ENCODE data around the gene ASIP.
"Not testable (repeated sequence)": the region's sequence is repeated elsewhere in the genome, so short reads cannot be mapped to it uniquely, and the experiment has no call there.

The ASIP gene

DNA sequence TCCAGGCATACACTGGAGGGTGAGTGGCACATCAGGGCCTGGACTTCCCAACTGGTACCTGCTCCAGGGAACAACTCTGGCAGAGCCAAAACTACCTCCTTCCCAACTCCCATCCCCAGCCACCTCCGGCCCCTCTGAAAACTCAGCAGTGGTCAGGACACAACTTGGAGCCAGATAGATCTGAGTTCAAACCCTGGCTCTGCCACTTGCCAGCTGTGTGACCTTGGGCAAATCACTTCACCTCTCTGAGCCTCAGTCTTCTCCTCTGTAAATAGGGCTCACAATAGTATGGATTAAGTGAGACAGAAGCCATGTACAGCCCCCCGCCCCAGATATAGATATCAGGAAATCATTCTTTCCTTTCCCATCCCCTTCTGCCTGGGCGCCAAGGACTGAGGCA lies 51.3 kb downstream of the ASIP start:
- DNase-seq (ENCODE audit: low spot score) = no peak
- TF ChIP-seq, protein P1, sequence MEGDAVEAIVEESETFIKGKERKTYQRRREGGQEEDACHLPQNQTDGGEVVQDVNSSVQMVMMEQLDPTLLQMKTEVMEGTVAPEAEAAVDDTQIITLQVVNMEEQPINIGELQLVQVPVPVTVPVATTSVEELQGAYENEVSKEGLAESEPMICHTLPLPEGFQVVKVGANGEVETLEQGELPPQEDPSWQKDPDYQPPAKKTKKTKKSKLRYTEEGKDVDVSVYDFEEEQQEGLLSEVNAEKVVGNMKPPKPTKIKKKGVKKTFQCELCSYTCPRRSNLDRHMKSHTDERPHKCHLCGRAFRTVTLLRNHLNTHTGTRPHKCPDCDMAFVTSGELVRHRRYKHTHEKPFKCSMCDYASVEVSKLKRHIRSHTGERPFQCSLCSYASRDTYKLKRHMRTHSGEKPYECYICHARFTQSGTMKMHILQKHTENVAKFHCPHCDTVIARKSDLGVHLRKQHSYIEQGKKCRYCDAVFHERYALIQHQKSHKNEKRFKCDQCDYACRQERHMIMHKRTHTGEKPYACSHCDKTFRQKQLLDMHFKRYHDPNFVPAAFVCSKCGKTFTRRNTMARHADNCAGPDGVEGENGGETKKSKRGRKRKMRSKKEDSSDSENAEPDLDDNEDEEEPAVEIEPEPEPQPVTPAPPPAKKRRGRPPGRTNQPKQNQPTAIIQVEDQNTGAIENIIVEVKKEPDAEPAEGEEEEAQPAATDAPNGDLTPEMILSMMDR (IDR thresholded peaks at IDR 0.05; ENCODE audit: extremely low read depth, missing control alignments) = no peak

DNA sequence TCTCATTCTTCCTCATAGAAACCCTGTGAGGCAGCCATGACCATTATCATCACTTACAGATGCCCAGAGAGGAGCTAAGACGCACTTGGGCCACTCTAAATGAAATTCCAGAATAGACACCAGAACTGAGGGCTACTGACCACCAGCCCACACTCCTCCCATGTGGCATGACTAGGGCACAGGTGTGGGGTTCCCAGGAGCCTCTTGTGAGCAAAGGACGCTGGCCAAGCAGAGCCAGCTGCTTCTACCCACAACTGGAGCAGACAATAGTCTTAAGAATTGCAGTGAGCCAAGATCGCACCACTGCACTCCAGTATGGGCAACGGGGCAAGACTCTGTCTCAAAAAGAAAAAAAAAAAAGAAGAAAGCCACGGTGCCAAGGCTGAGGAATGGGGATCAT lies 51.9 kb downstream of the ASIP start:
- DNase-seq (ENCODE audit: low spot score) = no peak
- TF ChIP-seq, protein P1 (IDR thresholded peaks at IDR 0.05; ENCODE audit: extremely low read depth, missing control alignments) = no peak

DNA sequence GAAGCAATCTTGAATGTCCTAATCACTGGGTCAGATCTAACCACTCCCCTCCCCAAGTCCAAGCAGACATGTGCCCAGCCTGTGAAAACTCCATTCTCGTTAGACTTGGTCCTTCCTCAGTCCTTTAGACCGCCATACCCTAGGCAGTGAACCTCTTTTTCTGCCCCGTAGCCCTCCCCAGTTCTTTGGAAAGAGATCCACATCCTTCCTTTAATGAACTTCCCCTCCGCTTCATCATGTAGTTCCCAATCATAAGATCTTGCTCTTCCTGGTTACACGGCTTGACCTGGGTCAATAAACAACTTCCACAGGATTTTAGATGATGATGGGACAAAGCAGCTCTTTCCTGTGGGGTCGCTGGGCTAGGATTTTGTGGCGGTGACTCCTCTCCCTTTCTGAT lies 52.4 kb downstream of the ASIP start:
- DNase-seq (ENCODE audit: low spot score) = no peak
- TF ChIP-seq, protein P1 (IDR thresholded peaks at IDR 0.05; ENCODE audit: extremely low read depth, missing control alignments) = no peak

DNA sequence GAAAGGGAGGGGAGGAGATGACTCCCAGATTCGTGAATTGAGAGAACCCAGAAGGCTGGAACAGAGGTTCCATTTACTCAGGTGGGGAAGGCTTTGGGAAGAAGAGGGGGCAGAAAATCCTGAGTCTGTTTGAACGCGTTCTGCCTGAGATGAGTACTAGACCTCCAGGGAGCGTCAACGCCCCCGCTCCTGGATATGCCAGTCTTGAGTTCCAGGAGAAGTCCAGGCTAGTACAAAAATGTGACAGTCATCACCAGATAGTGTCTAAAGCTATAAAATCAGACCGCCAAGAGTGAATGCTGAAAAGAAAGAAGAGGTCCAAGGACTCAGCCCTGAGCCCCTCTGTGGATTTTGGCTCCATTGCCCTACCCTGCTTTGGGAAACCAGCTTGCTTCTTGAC lies 53.3 kb downstream of the ASIP start:
- DNase-seq (ENCODE audit: low spot score) = no peak
- TF ChIP-seq, protein P1 (IDR thresholded peaks at IDR 0.05; ENCODE audit: extremely low read depth, missing control alignments) = no peak

DNA sequence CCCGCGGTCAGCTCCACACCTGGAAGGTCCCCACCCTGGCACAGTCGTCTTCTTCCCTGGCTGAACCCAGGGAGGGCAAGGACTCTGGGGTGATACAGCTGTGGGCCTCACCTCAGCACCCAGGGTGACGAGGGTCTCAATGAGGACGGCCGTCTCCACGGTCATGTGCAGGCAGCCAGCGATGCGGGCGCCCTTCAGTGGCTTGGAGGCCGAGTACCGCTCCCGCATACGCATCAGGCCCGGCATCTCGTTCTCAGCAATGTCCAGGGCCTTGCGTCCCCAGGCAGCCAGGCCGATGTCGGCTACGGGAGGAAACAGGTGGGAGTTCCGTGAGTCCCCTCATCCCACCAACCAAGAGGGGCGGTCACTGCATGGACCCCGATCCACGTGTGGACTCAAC lies 54.1 kb downstream of the ASIP start:
- TF ChIP-seq, protein P1 (IDR thresholded peaks at IDR 0.05; ENCODE audit: extremely low read depth, missing control alignments) = no peak
- no peak for DNase-seq (ENCODE audit: low spot score)

DNA sequence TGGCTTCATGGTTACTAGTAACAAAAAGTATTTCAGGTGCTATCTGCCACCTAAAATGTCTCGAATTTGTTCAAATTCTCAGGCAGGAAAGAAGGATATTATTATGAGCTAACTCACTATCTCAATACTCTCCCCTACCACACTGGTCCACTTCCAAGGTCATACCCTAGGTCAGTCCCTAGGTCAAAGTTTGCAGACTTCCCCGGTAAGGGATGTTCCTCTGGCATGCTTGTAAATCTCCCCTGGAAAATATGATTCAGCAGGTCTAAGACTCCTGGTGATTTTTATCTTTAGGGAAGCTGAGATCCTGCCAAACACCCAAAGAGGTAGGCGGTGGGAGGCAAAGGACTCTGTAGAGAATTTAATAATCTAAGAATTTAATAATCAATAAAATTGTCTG lies 55.2 kb downstream of the ASIP start:
- DNase-seq (ENCODE audit: low spot score) = no peak
- TF ChIP-seq, protein P1 (IDR thresholded peaks at IDR 0.05; ENCODE audit: extremely low read depth, missing control alignments) = no peak

DNA sequence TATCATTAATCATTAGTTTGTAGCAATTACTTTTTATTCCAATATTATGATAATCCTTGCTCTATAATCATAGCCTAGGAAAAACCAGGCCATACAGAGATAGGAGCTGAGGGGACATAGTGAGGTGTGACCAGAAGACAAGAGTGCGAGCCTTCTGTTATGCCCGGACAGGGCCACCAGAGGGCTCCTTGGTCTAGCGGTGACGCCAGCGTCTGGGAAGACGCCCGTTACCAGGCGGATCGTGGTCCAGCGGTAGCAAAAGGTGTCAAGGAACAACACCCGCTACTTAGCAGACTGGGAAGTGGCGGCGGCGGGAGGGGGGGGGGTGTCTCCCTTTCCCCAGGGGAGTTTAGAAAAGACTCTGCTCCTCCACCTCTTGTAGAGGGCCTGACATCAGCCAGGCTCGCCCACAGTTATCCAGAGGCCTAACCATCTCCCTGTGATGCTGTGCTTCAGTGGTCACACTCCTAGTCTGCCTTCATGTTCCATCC lies 57.1 kb downstream of the ASIP start:
- DNase-seq (ENCODE audit: low spot score) = not testable (repeated sequence)

DNA sequence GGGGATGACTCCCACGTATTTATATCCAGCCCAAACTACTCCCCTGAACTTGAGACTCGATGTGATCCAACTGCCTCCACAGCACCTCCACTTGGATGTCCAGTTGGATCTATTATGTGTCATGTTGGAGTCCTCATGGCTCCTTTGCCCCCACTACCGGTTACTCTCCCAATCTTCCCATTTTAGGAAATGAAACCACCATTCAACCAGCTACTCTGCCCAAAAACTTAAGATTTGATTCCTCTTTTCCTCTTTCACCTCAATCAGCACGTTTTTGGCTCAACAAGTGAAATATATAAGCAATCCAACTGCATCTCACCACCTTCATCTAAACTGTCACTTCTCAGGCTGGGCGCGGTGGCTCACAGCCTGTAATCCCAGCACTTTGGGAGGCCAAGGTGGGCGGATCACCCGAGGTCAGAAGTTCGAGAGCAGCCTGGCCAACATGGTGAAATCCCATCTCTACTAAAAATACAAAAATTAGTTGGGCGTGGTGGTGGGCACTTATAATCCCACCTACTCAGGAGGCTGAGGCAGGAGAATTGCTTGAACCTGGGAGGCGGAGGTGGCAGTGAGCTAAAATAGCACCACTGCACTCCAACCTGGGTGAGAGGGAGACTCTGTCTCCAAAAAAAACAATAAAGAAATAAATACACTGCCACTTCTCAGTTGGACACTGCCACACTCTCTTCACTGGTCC lies 58.5 kb downstream of the ASIP start:
- no peak for DNase-seq (ENCODE audit: low spot score)
- TF ChIP-seq, protein P1 (IDR thresholded peaks at IDR 0.05; ENCODE audit: extremely low read depth, missing control alignments) = no peak
